LNCAP (cell line): ENCODE results near the gene DCC.

Experiments
- TF ChIP-seq, protein P1 (sequence below): fragments of 450-650 bp; IDR thresholded peaks from 2 replicates; pipeline ENCODE4 v1.5.1; 2017; ENCODE audit warnings: mild to moderate bottlenecking

DCC gene

DNA sequence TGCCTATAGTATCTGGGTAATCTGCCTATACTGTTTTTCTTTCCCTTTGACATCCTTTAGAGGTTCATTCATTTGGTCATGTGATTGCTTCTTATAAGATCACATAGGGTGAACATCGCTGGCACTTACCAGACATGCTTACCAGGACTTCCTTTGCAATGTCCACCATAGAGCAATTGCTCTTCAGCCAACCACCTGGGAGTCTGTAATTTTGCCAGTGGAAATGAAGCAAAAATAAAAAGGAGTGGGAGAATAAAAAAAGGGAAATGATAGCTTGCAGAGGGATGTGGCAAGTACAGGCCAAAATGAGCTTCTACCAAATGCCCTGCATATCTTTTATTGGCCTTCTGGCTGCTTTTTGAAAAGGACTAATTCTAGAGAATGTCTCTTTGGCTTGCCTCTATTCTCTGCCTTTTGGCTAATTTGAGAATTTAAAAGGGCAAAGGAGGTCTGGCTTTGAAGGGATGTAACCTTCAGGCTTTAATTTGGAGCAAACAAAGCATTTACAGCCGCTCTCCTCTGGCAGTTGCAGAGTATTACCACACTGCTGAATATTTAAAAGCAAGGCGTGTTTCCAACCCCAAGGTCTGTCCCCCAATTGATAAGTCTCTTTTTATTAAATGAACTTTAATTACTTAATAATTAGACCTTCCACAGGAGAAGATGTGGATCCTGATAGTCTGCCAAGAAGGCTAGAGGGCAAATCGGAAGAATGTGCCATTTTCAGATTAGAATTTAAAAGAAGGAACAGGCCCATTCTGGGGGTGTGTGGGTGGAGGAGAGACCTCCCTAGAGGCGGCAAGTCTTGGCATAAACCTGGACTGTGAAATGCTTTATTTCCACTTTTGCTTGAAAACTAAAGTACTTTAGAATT lies 557.9 kb downstream of the DCC start:
- TF ChIP-seq, protein P1, sequence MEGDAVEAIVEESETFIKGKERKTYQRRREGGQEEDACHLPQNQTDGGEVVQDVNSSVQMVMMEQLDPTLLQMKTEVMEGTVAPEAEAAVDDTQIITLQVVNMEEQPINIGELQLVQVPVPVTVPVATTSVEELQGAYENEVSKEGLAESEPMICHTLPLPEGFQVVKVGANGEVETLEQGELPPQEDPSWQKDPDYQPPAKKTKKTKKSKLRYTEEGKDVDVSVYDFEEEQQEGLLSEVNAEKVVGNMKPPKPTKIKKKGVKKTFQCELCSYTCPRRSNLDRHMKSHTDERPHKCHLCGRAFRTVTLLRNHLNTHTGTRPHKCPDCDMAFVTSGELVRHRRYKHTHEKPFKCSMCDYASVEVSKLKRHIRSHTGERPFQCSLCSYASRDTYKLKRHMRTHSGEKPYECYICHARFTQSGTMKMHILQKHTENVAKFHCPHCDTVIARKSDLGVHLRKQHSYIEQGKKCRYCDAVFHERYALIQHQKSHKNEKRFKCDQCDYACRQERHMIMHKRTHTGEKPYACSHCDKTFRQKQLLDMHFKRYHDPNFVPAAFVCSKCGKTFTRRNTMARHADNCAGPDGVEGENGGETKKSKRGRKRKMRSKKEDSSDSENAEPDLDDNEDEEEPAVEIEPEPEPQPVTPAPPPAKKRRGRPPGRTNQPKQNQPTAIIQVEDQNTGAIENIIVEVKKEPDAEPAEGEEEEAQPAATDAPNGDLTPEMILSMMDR, result no peak

DNA sequence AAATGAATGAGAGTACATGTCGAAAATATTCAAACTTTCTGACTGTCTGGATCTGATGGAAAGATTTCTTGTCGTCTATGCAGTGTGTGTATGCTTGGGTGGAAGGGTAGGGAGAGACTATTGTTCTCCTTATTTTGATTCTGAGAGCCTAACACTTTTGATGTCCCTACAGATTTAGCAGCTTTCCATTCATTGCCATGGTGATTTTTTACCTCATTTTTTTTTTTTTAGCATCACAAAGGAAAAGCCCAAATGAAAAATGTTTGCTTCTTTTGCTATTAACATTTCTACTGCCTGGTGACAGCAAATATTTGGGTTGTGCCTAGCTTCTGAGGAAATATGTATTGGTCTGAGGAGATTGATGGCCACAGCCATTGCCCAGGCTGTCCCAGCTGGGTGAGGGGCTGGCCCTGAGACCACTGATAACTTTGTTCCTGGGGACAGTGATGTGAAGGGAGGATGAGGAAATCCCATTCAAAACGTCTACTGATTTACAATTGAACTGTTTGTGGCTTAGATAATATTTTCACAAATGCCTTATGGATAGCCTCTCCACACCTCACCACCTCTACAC lies 558.6 kb downstream of the DCC start:
- TF ChIP-seq, protein P1, result no peak

DNA sequence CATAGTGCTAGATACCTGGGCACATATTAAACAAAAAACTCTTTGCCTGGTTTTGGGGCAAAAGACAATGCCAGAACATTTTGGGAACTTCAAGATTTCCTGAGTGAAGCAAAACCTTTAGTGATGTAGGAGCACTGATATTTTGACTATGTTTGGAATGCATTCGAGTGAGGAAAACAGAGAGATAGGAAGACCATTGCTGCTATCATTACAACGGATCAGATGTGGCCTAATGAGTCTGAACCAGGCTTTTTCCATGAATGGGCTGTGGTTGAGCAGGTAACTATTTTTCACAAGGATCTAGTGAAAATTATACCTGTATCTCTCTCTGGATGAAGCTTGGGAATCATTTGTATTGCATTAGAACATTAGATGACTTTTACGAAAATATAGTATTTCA lies 562.2 kb downstream of the DCC start:
- TF ChIP-seq, protein P1, result no peak

DNA sequence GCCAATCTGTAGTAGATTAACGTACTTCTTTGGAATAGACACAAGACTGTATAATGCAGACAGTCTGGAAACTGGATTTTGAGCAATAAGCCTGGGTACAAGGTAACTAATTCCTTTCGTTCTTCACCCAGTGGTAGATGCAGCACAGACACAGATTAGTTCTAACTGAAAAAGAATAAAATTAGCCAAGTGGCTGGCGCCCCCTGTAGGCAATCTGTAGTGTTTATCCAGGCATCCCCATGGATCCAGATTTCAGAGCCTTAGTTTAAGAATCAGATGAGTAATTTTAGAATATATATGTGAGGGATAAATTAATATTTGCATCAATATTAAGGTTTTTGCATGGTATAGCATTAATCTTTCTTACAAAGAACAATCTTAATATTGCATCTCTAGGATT lies 563.9 kb downstream of the DCC start:
- TF ChIP-seq, protein P1, result peak; percentile 46; the same call in 1 of the 2 replicates

DNA sequence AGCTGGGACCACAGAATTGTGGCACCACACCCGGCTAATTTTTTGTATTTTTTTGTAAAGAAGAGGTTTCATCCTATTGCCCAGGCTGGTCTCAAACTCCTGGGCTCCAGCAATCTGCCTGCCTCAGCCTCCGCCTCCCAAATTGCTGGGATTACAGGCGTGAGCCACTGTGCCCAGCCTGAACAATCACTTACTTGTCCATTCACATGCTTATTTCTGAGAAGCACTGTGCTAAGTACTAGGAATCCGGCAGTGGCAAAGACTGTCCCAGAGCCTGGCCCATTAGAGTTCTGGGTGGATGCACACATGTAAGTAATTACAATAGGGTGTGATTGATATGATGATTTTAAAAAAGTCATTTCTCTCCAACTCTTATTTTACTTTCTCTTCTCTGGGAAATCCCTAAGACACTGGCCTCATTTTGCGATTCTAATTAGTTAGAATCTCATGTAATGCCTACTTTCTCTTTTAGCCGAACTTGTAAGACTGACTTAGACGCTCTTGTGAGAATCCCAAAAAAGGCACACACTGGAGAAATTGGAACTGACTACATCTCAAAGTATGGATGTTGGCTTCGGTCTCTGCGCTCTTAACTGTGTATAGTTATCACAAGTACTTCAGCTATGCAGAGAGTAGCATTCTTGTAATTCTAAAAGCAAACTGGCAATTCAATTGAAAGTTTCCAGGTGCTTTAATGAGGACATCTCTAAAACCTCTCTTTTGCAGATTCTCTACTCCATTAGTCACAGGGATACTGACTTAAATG lies 567.7 kb downstream of the DCC start:
- TF ChIP-seq, protein P1, result no peak

DNA sequence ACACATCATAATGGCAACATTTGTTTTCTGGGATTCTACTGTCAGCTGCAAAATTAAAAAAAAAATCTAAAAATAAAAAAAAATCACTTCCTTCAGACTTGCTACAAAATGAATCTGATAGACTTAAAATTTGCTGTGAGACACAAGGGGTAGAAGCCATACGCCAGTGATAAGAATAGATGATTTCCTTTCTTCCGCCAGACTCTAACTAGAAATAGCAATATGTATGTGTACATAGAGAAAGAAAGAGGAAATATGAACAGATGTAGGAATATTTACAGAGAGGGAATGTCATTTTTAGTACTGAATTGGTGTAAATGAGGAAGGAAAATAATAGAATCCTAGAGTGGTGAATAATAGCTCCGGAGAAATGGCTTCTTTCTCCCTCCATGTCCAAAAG lies 574.2 kb downstream of the DCC start:
- TF ChIP-seq, protein P1, result no peak

DNA sequence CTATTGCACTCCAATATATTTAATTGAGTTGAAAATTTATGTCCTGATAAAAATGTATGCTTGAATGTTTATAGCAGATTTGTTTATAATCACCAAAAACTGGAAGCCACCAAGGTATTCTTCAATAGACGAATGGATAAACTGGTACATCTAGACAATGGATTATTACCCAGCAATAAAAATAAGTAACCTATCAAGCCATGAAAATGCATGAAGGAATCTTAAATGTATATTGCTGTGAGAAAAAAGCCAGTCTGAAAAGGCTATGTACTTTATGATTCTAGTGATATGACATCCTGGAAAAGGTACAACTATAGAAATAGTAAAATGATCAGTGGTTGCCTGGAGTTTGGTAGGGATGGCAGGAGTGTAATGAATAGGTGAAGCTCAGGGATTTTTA lies 580.7 kb downstream of the DCC start:
- TF ChIP-seq, protein P1, result no peak
